ENCODE data around the gene TK2.
"Not testable (repeated sequence)": the region's sequence is repeated elsewhere in the genome, so short reads cannot be mapped to it uniquely, and the experiment has no call there.

The TK2 gene

GRCh38 chr16:66465946-66466345 is 84.0 kb downstream of the TK2 start:
- not testable (repeated sequence) for FAIRE-seq

DNA sequence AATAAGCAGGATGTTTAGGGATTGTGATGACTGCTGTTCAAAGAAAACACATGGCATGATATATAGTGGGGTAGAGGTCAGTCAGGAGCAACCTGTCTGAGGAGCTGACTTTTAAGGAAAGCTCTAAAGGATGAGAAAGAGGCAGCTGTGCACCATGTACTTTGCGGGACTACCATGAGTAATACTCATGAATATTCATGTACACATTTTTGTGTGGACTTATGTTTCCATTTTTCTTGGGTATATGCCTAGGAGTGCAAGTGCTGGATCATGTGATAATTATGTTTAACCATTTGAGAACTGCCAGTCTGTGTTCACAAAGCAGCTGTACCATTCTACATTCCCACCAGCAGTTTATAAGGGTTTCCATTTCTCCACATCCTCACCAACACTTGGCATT is 87.0 kb downstream of the TK2 start:
- no peak for FAIRE-seq

DNA sequence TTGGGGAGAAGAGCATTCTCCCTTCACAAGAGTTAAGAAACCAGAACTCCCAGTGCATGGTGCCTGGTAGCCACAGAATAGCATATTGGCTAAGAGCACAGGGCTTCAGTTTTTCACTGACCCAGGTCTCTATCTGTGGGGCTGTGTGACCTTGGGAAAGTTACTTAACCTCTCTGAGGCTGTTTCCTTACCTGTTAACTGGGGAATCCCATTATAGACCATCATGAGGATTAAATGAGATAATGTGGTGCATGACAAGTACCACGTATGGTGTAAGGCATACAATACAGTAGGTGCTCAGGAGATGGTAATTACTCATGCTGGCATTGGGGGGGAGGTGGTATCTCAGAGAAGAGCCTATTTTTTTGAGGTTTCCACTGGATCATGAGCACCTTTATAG is 89.2 kb downstream of the TK2 start:
- FAIRE-seq: no peak

GRCh38 chr16:66459878-66460277 is 90.0 kb downstream of the TK2 start:
- FAIRE-seq: no peak

DNA sequence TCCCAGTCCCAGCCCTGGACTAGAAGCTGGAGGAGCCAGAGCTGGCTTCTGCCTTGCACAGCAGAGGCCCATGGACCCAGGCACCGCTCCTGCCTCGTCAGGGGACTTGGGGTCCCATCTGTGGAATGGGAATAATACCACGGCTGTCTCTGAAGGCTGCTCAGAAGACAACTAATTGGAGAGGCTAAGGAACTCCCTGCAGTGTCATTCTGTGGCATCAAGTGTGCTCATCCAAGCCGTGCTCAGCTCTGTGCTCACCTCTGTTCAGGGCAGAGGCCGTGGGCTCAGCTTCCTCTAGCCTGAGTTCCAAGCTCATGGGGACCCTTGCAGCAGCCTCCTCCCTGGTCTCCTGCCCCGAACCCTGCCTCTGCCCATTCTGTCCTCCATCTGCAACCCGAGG is 91.1 kb downstream of the TK2 start:
- FAIRE-seq: no peak

- no peak for FAIRE-seq
Observed at GRCh38 chr16:66458292-66458691, 91.6 kb downstream of the TK2 start.
